ENCODE measurements around the gene C6orf58.
"Not testable (repeated sequence)": the region's sequence is repeated elsewhere in the genome, so short reads cannot be mapped to it uniquely, and the experiment has no call there.

C6orf58 gene

GRCh38 chr6:127592964-127593363, 16.0 kb downstream of the C6orf58 start:
- DNase-seq, result no peak

- not testable (repeated sequence) for DNase-seq
These were observed 16.5 kb downstream of the C6orf58 start for GRCh38 chr6:127593456-127593855.

GRCh38 chr6:127606131-127606562, 29.2 kb downstream of the C6orf58 start:
- DNase-seq, result peak; percentile 18

- DNase-seq, result no peak
These were observed 31.7 kb downstream of the C6orf58 start for GRCh38 chr6:127608554-127609270.

GRCh38 chr6:127618729-127619128, 41.8 kb downstream of the C6orf58 start:
- DNase-seq, result no peak

GRCh38 chr6:127630800-127631199, 53.8 kb downstream of the C6orf58 start:
- no peak for DNase-seq

- DNase-seq, result no peak
These were observed 57.2 kb downstream of the C6orf58 start for GRCh38 chr6:127634178-127634577.

GRCh38 chr6:127635091-127635490, 58.1 kb downstream of the C6orf58 start:
- no peak for DNase-seq

GRCh38 chr6:127637830-127638409, 60.9 kb downstream of the C6orf58 start:
- DNase-seq, result no peak

Data from RPMI8226 (cell line).